ENCODE measurements around the gene SLC22A17. TPM values are rescaled to one million over a fixed set of nuclear protein-coding genes. Genes with fewer than 3 reads are reported as not detected.

Gene SLC22A17
- total and polyA plus RNA-seq, 2 of the 13 experiments (the other 11 are each of a cell fraction or from before 2014, with no cell fraction given), result 0.95 to 1.1 TPM

GRCh38 chr14:23306412-23307145, 46.1 kb downstream of the SLC22A17 start, which contains the start of gene BCL2L2 (continued):
- TF ChIP-seq ZNF687 (CRISPR knock-in tag; IDR thresholded peaks at IDR 0.05) (peak; percentile 99), ATF2 (CRISPR knock-in tag; IDR thresholded peaks at IDR 0.05) (peak; percentile 61), ZNF337 (CRISPR knock-in tag; IDR thresholded peaks at IDR 0.05; ENCODE audit: borderline replicate concordance, low read depth) (peak; percentile 89; the same call in 1 of the 2 replicates), ZNF451 (CRISPR knock-in tag; IDR thresholded peaks at IDR 0.05) (no peak; the same call in none of the 2 replicates), ZFP36L2 (CRISPR knock-in tag; IDR thresholded peaks at IDR 0.05) (0 out of 2 replicates have a peak, but pooled peaks have one; percentile 69), ZNF773 (CRISPR knock-in tag; IDR thresholded peaks at IDR 0.05; ENCODE audit: borderline replicate concordance) (no peak), ZNF256 (CRISPR knock-in tag; conservative IDR thresholded peaks at IDR 0.05) (no peak; the same call in 1 of the 2 replicates), SIX1 (CRISPR knock-in tag; IDR thresholded peaks at IDR 0.05; ENCODE audit: borderline replicate concordance) (no peak; the same call in none of the 2 replicates), BCLAF1 (IDR thresholded peaks at IDR 0.05) (no peak), ZNF234 (CRISPR knock-in tag; conservative IDR thresholded peaks at IDR 0.05) (no peak), THRA (CRISPR knock-in tag; IDR thresholded peaks at IDR 0.05; ENCODE audit: borderline replicate concordance) (peak; percentile 74), CCDC6 (CRISPR knock-in tag; IDR thresholded peaks at IDR 0.05) (no peak), ZFAT (CRISPR knock-in tag; conservative IDR thresholded peaks at IDR 0.05) (no peak), ZNF691 (CRISPR knock-in tag; IDR thresholded peaks at IDR 0.05; ENCODE audit: borderline replicate concordance, low read depth) (0 out of 2 replicates have a peak, but pooled peaks have one; percentile 26), ZNF550 (CRISPR knock-in tag; IDR thresholded peaks at IDR 0.05; ENCODE audit: borderline replicate concordance) (peak; percentile 93; the same call in 1 of the 2 replicates), PHF20 (CRISPR knock-in tag; IDR thresholded peaks at IDR 0.05) (no peak), GPN1 (CRISPR knock-in tag; IDR thresholded peaks at IDR 0.05; ENCODE audit: borderline replicate concordance) (no peak), MTF1 (CRISPR knock-in tag; IDR thresholded peaks at IDR 0.05) (no peak)
